ENCODE data around the gene SLC9B2.

DNA sequence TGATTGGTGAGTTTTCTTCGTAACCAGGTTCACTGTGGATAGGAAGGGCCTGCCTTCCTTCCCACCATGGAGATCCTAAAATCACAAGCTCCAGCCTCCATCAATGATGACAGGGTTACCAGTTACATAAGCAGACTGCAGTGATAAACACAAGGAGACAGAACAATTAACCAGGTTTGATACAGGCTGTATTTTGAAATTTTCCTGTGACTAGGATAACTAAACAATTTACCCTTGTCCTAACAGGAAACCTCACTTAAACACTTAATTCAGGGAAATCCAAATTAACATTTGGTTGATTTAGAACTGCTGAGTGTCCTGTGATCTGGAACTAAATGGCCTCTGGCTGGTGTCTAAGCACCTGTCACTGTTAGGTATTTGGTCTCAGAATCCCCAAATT is 3.1 kb upstream of the SLC9B2 start:
- TF ChIP-seq, protein P1, sequence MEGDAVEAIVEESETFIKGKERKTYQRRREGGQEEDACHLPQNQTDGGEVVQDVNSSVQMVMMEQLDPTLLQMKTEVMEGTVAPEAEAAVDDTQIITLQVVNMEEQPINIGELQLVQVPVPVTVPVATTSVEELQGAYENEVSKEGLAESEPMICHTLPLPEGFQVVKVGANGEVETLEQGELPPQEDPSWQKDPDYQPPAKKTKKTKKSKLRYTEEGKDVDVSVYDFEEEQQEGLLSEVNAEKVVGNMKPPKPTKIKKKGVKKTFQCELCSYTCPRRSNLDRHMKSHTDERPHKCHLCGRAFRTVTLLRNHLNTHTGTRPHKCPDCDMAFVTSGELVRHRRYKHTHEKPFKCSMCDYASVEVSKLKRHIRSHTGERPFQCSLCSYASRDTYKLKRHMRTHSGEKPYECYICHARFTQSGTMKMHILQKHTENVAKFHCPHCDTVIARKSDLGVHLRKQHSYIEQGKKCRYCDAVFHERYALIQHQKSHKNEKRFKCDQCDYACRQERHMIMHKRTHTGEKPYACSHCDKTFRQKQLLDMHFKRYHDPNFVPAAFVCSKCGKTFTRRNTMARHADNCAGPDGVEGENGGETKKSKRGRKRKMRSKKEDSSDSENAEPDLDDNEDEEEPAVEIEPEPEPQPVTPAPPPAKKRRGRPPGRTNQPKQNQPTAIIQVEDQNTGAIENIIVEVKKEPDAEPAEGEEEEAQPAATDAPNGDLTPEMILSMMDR (IDR thresholded peaks at IDR 0.05) = no peak
- TF ChIP-seq POLR2AphosphoS5 (IDR thresholded peaks at IDR 0.05) = no peak
- no peak for TF ChIP-seq POLR2A (IDR thresholded peaks at IDR 0.05)
